ENCODE measurements around the gene UFD1. TPM values are rescaled to one million over a fixed set of nuclear protein-coding genes. Genes with fewer than 3 reads are reported as not detected.

Gene UFD1
- total RNA-seq, 4 donors from 2014 or later, result 26.9 to 38.1 (median 30.1) TPM

GRCh38 chr22:19483481-19484244 lies 4.7 kb upstream of the UFD1 start:
- no peak for DNase-seq (ENCODE audit: low spot score in 2 of 2)
- TF ChIP-seq POLR2A (IDR thresholded peaks at IDR 0.05) (no peak), EP300 (IDR thresholded peaks at IDR 0.05) (no peak), CTCF (IDR thresholded peaks at IDR 0.05) (no peak)
- WGBS, 2 donors, result 84% methylated on average over 8 of the region's 8 CpGs
- Histone ChIP-seq H3K36me3 (no peaks in the 10 kb centered on the region), H3K27me3 (no peaks in the 10 kb centered on the region), H3K27ac (no peak overlapping the region), H3K9me3 (no peaks in the 10 kb centered on the region), H3K4me1 (peaks cover 0 to 8% (median 4%) of the 10 kb centered on the region in 4 donors), H3K4me3 (no peak overlapping the region)

DNA sequence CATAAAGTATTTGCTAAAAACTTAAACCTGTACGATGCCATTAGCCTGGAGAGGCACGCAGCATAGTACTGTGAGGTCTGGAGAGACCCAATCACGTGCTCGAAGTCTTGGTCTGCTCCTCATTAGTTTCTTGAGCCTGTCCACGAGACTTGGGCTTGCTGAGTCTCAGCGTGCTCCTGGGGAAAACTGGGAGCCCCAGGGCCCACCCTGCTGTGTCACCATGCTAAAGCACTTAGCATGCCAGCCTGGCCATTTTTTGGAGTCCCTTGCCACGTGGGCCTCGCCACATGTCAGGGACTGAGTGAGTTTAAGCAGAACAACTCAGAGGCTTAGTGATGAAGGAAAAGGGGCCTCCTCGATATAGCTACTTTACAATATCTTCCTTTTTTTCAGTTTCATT lies 3.3 kb upstream of the UFD1 start:
- H3K36me3 ChIP-seq, result no peaks in the 10 kb centered on the region
- no peak for DNase-seq (ENCODE audit: low spot score in 2 of 2)
- no peak overlapping the region for H3K4me3 ChIP-seq
- 91 to 93% methylated on average over 9 of the region's 9 CpGs for whole genome bisulfite sequencing, 2 donors
- no peak for TF ChIP-seq EP300 (IDR thresholded peaks at IDR 0.05)
- TF ChIP-seq CTCF (IDR thresholded peaks at IDR 0.05), result no peak
- no peak for TF ChIP-seq POLR2A (IDR thresholded peaks at IDR 0.05)
- H3K27me3 ChIP-seq, result no peaks in the 10 kb centered on the region
- H3K9me3 ChIP-seq, result no peaks in the 10 kb centered on the region
- peaks cover 0 to 20% (median 12%) of the 10 kb centered on the region in 4 donors for H3K4me1 ChIP-seq
- no peak overlapping the region for H3K27ac ChIP-seq

- no peaks in the 10 kb centered on the region for H3K9me3 ChIP-seq
- H3K4me3 ChIP-seq, result no peak overlapping the region
- H3K4me1 ChIP-seq, result peaks cover 0 to 35% (median 16%) of the 10 kb centered on the region in 4 donors
- no peaks in the 10 kb centered on the region for H3K36me3 ChIP-seq
- H3K27ac ChIP-seq, result no peak overlapping the region
- TF ChIP-seq POLR2A (IDR thresholded peaks at IDR 0.05), result no peak
- no peak for DNase-seq (ENCODE audit: low spot score in 2 of 2)
- WGBS, 2 donors, result 66 to 68% methylated on average over 10 of the region's 10 CpGs
- H3K27me3 ChIP-seq, result no peaks in the 10 kb centered on the region
These were observed 1.8 kb upstream of the UFD1 start for GRCh38 chr22:19480789-19481188.

DNA sequence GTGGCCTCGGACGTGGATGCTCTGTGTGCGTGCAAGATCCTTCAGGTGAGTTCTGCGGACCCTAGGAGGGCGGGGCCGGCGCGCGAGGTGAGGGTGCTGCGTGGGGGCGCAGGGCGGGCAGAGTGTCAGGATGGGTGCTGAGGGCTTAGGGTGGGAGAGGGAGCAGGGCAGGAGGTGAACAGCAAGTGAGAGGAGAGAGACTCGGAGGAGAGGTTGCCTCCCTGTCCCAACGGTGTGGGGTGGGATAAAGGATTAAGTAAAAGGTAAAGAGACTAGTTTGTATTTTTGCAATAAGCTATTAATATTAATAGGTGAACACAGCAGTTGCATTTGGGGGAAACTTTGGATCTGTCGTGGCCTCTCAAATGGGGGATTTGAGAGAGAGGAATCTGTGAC lies 1.2 kb upstream of the UFD1 start:
- no peak for TF ChIP-seq EP300 (IDR thresholded peaks at IDR 0.05)
- TF ChIP-seq CTCF (IDR thresholded peaks at IDR 0.05), result no peak
- no peak for TF ChIP-seq POLR2A (IDR thresholded peaks at IDR 0.05)
- H3K4me1 ChIP-seq, result peaks cover 0 to 41% (median 16%) of the 10 kb centered on the region in 4 donors
- no peaks in the 10 kb centered on the region for H3K9me3 ChIP-seq
- H3K4me3 ChIP-seq, result peak overlapping the region; percentile 36 to 97 (median 60)
- no peak for DNase-seq (ENCODE audit: low spot score in 2 of 2)
- H3K27me3 ChIP-seq, result no peaks in the 10 kb centered on the region
- peaks cover 0 to 3% (median 0%) of the 10 kb centered on the region in 3 donors for H3K36me3 ChIP-seq
- WGBS, 2 donors, result 1 to 2% methylated on average over 15 of the region's 15 CpGs
- H3K27ac ChIP-seq, result no peak overlapping the region

- 0 to 1% methylated on average over 47 to 50 of the region's 50 CpGs for WGBS, 2 donors
- peak in 2 of 5 experiments; percentile 7 to 35 for TF ChIP-seq CTCF (IDR thresholded peaks at IDR 0.05)
- TF ChIP-seq EP300 (IDR thresholded peaks at IDR 0.05), result peak in 1 of 2 donors; percentile 84
- TF ChIP-seq POLR2A (IDR thresholded peaks at IDR 0.05), result no peak
- no peaks in the 10 kb centered on the region for H3K9me3 ChIP-seq
- no peaks in the 10 kb centered on the region for H3K27me3 ChIP-seq
- H3K36me3 ChIP-seq, result peaks cover 0 to 9% (median 0%) of the 10 kb centered on the region in 3 donors
- peak within 1 kb of the TSS; percentile 65 to 97 (median 80) for H3K4me3 ChIP-seq
- peak within 1 kb of the TSS; percentile 90 to 99 (median 93) for H3K27ac ChIP-seq
- H3K4me1 ChIP-seq, result peaks cover 0 to 41% (median 16%) of the 10 kb centered on the region in 4 donors
- DNase-seq (ENCODE audit: low spot score in 2 of 2), result peak; percentile 92 to 95
These were observed 571 bp upstream of the UFD1 start, which contains the start of gene CDC45 for GRCh38 chr22:19479355-19480172. Gene CDC45 (plus strand): TSS chr22:19479920. CDS start chr22:19479969, 49 bp downstream.

All from tibial nerve (tissue), 4 donors.